ENCODE results near the gene POU2AF3. TPM values are rescaled to one million over a fixed set of nuclear protein-coding genes. Genes with fewer than 3 reads are reported as not detected.
A peak's percentile ranks its signal among the peaks of the same experiment; 100 is the strongest.
"Not testable (repeated sequence)": the region's sequence is repeated elsewhere in the genome, so short reads cannot be mapped to it uniquely, and the experiment has no call there.

The POU2AF3 gene
- 1 to 10 TPM; 3.8 to 4.0 TPM for polyA plus RNA-seq

- 6 to 9% methylated on average over 56 to 57 of the region's 57 CpGs for WGBS, 2 donors
- no peaks in the 10 kb centered on the region for H3K27me3 ChIP-seq (ENCODE audit: control insufficient read depth in 1 of 2, insufficient read depth in 2 of 2, low read length in 2 of 2)
- H3K4me3 ChIP-seq (ENCODE audit: low read depth in 1 of 2, low read length in 2 of 2): peak within 1 kb of the TSS; percentile 70 to 79
- H3K36me3 ChIP-seq (ENCODE audit: control insufficient read depth in 2 of 2, insufficient read depth in 2 of 2, low read length in 1 of 2): peaks cover 0 to 4% of the 10 kb centered on the region in 2 donors
- H3K27ac ChIP-seq (ENCODE audit: low read depth in 2 of 2, low read length in 1 of 2): peak within 1 kb of the TSS; percentile 77 to 81
- H3K4me1 ChIP-seq (ENCODE audit: control insufficient read depth in 2 of 2, insufficient read depth in 2 of 2, low read length in 1 of 2): peaks cover 3 to 5% of the 10 kb centered on the region in 2 donors
- no peaks in the 10 kb centered on the region for H3K9me3 ChIP-seq (ENCODE audit: control insufficient read depth in 2 of 2, insufficient read depth in 1 of 2, low read depth in 1 of 2, low read length in 1 of 2)
These were observed at the start of gene POU2AF3 for GRCh38 chr11:111298413-111299100. POU2AF3 (plus strand) TSS chr11:111298546; CDS start chr11:111298582, 36 bp downstream.

GRCh38 chr11:111250936-111251335 lies 47.4 kb upstream of the POU2AF3 start:
- Histone ChIP-seq H3K4me1 (ENCODE audit: control insufficient read depth in 2 of 2, insufficient read depth in 2 of 2, low read length in 1 of 2) (no peaks in the 10 kb centered on the region), H3K27ac (ENCODE audit: low read depth in 2 of 2, low read length in 1 of 2) (no peak overlapping the region), H3K4me3 (ENCODE audit: low read depth in 1 of 2, low read length in 2 of 2) (no peak overlapping the region), H3K27me3 (ENCODE audit: control insufficient read depth in 1 of 2, insufficient read depth in 2 of 2, low read length in 2 of 2) (no peaks in the 10 kb centered on the region), H3K36me3 (ENCODE audit: control insufficient read depth in 2 of 2, insufficient read depth in 2 of 2, low read length in 1 of 2) (no peaks in the 10 kb centered on the region), H3K9me3 (ENCODE audit: control insufficient read depth in 2 of 2, insufficient read depth in 1 of 2, low read depth in 1 of 2, low read length in 1 of 2) (no peaks in the 10 kb centered on the region)
- whole genome bisulfite sequencing, 2 donors: 43 to 60% methylated on average over 2 of the region's 2 CpGs

- no peaks in the 10 kb centered on the region for H3K4me1 ChIP-seq (ENCODE audit: control insufficient read depth in 2 of 2, insufficient read depth in 2 of 2, low read length in 1 of 2)
- H3K4me3 ChIP-seq (ENCODE audit: low read depth in 1 of 2, low read length in 2 of 2): no peak overlapping the region
- H3K36me3 ChIP-seq (ENCODE audit: control insufficient read depth in 2 of 2, insufficient read depth in 2 of 2, low read length in 1 of 2): no peaks in the 10 kb centered on the region
- no peak overlapping the region for H3K27ac ChIP-seq (ENCODE audit: low read depth in 2 of 2, low read length in 1 of 2)
- 81 to 95% methylated on average over 1 of the region's 1 CpG for WGBS, 2 donors
- H3K27me3 ChIP-seq (ENCODE audit: control insufficient read depth in 1 of 2, insufficient read depth in 2 of 2, low read length in 2 of 2): no peaks in the 10 kb centered on the region
- no peaks in the 10 kb centered on the region for H3K9me3 ChIP-seq (ENCODE audit: control insufficient read depth in 2 of 2, insufficient read depth in 1 of 2, low read depth in 1 of 2, low read length in 1 of 2)
These were observed 45.2 kb upstream of the POU2AF3 start for GRCh38 chr11:111253131-111253530.

GRCh38 chr11:111253630-111254029 lies 44.7 kb upstream of the POU2AF3 start:
- WGBS, 2 donors: 76 to 84% methylated on average over 5 of the region's 5 CpGs
- Histone ChIP-seq H3K27me3 (ENCODE audit: control insufficient read depth in 1 of 2, insufficient read depth in 2 of 2, low read length in 2 of 2) (no peaks in the 10 kb centered on the region), H3K9me3 (ENCODE audit: control insufficient read depth in 2 of 2, insufficient read depth in 1 of 2, low read depth in 1 of 2, low read length in 1 of 2) (no peaks in the 10 kb centered on the region), H3K4me1 (ENCODE audit: control insufficient read depth in 2 of 2, insufficient read depth in 2 of 2, low read length in 1 of 2) (no peaks in the 10 kb centered on the region), H3K27ac (ENCODE audit: low read depth in 2 of 2, low read length in 1 of 2) (no peak overlapping the region), H3K36me3 (ENCODE audit: control insufficient read depth in 2 of 2, insufficient read depth in 2 of 2, low read length in 1 of 2) (no peaks in the 10 kb centered on the region), H3K4me3 (ENCODE audit: low read depth in 1 of 2, low read length in 2 of 2) (no peak overlapping the region)

GRCh38 chr11:111258046-111258445 lies 40.3 kb upstream of the POU2AF3 start:
- H3K27me3 ChIP-seq (ENCODE audit: control insufficient read depth in 1 of 2, insufficient read depth in 2 of 2, low read length in 2 of 2): no peaks in the 10 kb centered on the region
- no peak overlapping the region for H3K4me3 ChIP-seq (ENCODE audit: low read depth in 1 of 2, low read length in 2 of 2)
- WGBS, 2 donors: 93 to 94% methylated on average over 4 of the region's 4 CpGs
- H3K4me1 ChIP-seq (ENCODE audit: control insufficient read depth in 2 of 2, insufficient read depth in 2 of 2, low read length in 1 of 2): no peaks in the 10 kb centered on the region
- no peaks in the 10 kb centered on the region for H3K9me3 ChIP-seq (ENCODE audit: control insufficient read depth in 2 of 2, insufficient read depth in 1 of 2, low read depth in 1 of 2, low read length in 1 of 2)
- no peaks in the 10 kb centered on the region for H3K36me3 ChIP-seq (ENCODE audit: control insufficient read depth in 2 of 2, insufficient read depth in 2 of 2, low read length in 1 of 2)
- no peak overlapping the region for H3K27ac ChIP-seq (ENCODE audit: low read depth in 2 of 2, low read length in 1 of 2)

- WGBS, 2 donors: 95 to 96% methylated on average over 4 of the region's 4 CpGs
- no peaks in the 10 kb centered on the region for H3K36me3 ChIP-seq (ENCODE audit: control insufficient read depth in 2 of 2, insufficient read depth in 2 of 2, low read length in 1 of 2)
- H3K4me1 ChIP-seq (ENCODE audit: control insufficient read depth in 2 of 2, insufficient read depth in 2 of 2, low read length in 1 of 2): no peaks in the 10 kb centered on the region
- no peaks in the 10 kb centered on the region for H3K27me3 ChIP-seq (ENCODE audit: control insufficient read depth in 1 of 2, insufficient read depth in 2 of 2, low read length in 2 of 2)
- no peak overlapping the region for H3K4me3 ChIP-seq (ENCODE audit: low read depth in 1 of 2, low read length in 2 of 2)
- no peaks in the 10 kb centered on the region for H3K9me3 ChIP-seq (ENCODE audit: control insufficient read depth in 2 of 2, insufficient read depth in 1 of 2, low read depth in 1 of 2, low read length in 1 of 2)
- H3K27ac ChIP-seq (ENCODE audit: low read depth in 2 of 2, low read length in 1 of 2): no peak overlapping the region
These were observed 38.5 kb upstream of the POU2AF3 start for GRCh38 chr11:111259896-111260295.

GRCh38 chr11:111260811-111261210 lies 37.5 kb upstream of the POU2AF3 start:
- no peak overlapping the region for H3K27ac ChIP-seq (ENCODE audit: low read depth in 2 of 2, low read length in 1 of 2)
- no peak overlapping the region for H3K4me3 ChIP-seq (ENCODE audit: low read depth in 1 of 2, low read length in 2 of 2)
- no peaks in the 10 kb centered on the region for H3K9me3 ChIP-seq (ENCODE audit: control insufficient read depth in 2 of 2, insufficient read depth in 1 of 2, low read depth in 1 of 2, low read length in 1 of 2)
- H3K27me3 ChIP-seq (ENCODE audit: control insufficient read depth in 1 of 2, insufficient read depth in 2 of 2, low read length in 2 of 2): no peaks in the 10 kb centered on the region
- no peaks in the 10 kb centered on the region for H3K4me1 ChIP-seq (ENCODE audit: control insufficient read depth in 2 of 2, insufficient read depth in 2 of 2, low read length in 1 of 2)
- WGBS, 2 donors: 73 to 80% methylated on average over 4 of the region's 4 CpGs
- no peaks in the 10 kb centered on the region for H3K36me3 ChIP-seq (ENCODE audit: control insufficient read depth in 2 of 2, insufficient read depth in 2 of 2, low read length in 1 of 2)

- WGBS, 2 donors: 61 to 76% methylated on average over 1 of the region's 1 CpG
- no peaks in the 10 kb centered on the region for H3K27me3 ChIP-seq (ENCODE audit: control insufficient read depth in 1 of 2, insufficient read depth in 2 of 2, low read length in 2 of 2)
- no peak overlapping the region for H3K27ac ChIP-seq (ENCODE audit: low read depth in 2 of 2, low read length in 1 of 2)
- H3K4me1 ChIP-seq (ENCODE audit: control insufficient read depth in 2 of 2, insufficient read depth in 2 of 2, low read length in 1 of 2): no peaks in the 10 kb centered on the region
- H3K4me3 ChIP-seq (ENCODE audit: low read depth in 1 of 2, low read length in 2 of 2): no peak overlapping the region
- H3K9me3 ChIP-seq (ENCODE audit: control insufficient read depth in 2 of 2, insufficient read depth in 1 of 2, low read depth in 1 of 2, low read length in 1 of 2): no peaks in the 10 kb centered on the region
- H3K36me3 ChIP-seq (ENCODE audit: control insufficient read depth in 2 of 2, insufficient read depth in 2 of 2, low read length in 1 of 2): no peaks in the 10 kb centered on the region
These were observed 33.7 kb upstream of the POU2AF3 start for GRCh38 chr11:111264646-111265045.

GRCh38 chr11:111265421-111265820 lies 32.9 kb upstream of the POU2AF3 start:
- H3K4me1 ChIP-seq (ENCODE audit: control insufficient read depth in 2 of 2, insufficient read depth in 2 of 2, low read length in 1 of 2): no peaks in the 10 kb centered on the region
- no peak overlapping the region for H3K4me3 ChIP-seq (ENCODE audit: low read depth in 1 of 2, low read length in 2 of 2)
- WGBS, 2 donors: 86 to 93% methylated on average over 2 of the region's 2 CpGs

GRCh38 chr11:111268303-111268702 lies 30.0 kb upstream of the POU2AF3 start:
- H3K4me1 ChIP-seq (ENCODE audit: control insufficient read depth in 2 of 2, insufficient read depth in 2 of 2, low read length in 1 of 2); H3K36me3 ChIP-seq (ENCODE audit: control insufficient read depth in 2 of 2, insufficient read depth in 2 of 2, low read length in 1 of 2); H3K9me3 ChIP-seq (ENCODE audit: control insufficient read depth in 2 of 2, insufficient read depth in 1 of 2, low read depth in 1 of 2, low read length in 1 of 2); H3K4me3 ChIP-seq (ENCODE audit: low read depth in 1 of 2, low read length in 2 of 2); H3K27ac ChIP-seq (ENCODE audit: low read depth in 2 of 2, low read length in 1 of 2); H3K27me3 ChIP-seq (ENCODE audit: control insufficient read depth in 1 of 2, insufficient read depth in 2 of 2, low read length in 2 of 2): not testable (repeated sequence)
- WGBS, 2 donors: 62 to 79% methylated on average over 4 of the region's 4 CpGs

More at GRCh38 chr11:111265421-111265820, 32.9 kb upstream of the POU2AF3 start:
- no peaks in the 10 kb centered on the region for H3K9me3 ChIP-seq (ENCODE audit: control insufficient read depth in 2 of 2, insufficient read depth in 1 of 2, low read depth in 1 of 2, low read length in 1 of 2)
- no peaks in the 10 kb centered on the region for H3K36me3 ChIP-seq (ENCODE audit: control insufficient read depth in 2 of 2, insufficient read depth in 2 of 2, low read length in 1 of 2)
- no peaks in the 10 kb centered on the region for H3K27me3 ChIP-seq (ENCODE audit: control insufficient read depth in 1 of 2, insufficient read depth in 2 of 2, low read length in 2 of 2)
- H3K27ac ChIP-seq (ENCODE audit: low read depth in 2 of 2, low read length in 1 of 2): no peak overlapping the region

Data from esophagus (tissue), 2 donors.